Measurements from ENCODE around the gene GPHN. TPM values are rescaled to one million over a fixed set of nuclear protein-coding genes. Genes with fewer than 3 reads are reported as not detected.

The GPHN gene
- total RNA-seq, 1 donor, result 8.3 TPM

DNA sequence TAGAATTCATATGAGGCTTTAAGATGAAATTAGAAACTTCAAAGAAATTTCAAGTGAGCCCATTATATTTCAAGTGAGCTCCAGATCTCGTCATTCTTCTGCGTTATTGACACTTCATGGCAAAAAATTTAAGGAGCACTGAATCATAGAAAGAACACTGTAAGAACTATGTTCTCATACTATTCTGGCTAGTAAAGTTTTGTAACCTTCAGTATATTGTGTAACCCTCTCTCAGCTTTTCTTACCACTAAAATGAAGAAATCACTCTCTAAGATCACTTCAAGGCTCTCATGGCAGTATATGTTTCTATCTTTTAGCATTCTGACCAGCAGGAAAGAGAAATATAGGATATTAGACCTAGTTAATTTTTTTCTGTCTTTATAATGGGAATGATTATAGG lies 6.3 kb downstream of the GPHN start:
- DNase-seq (ENCODE audit: insufficient read length, low spot score, missing footprints), result no peak
- H3K4me1 ChIP-seq (ENCODE audit: insufficient read depth, low read length), result peaks cover 6% of the 10 kb centered on the region
- H3K4me2 ChIP-seq (ENCODE audit: insufficient read depth, low read length), result no peak overlapping the region
- H3K27me3 ChIP-seq (ENCODE audit: insufficient read depth, low read length), result no peaks in the 10 kb centered on the region
- no peak overlapping the region for H3K4me3 ChIP-seq (ENCODE audit: insufficient read depth, low read length)
- TF ChIP-seq, protein P1, sequence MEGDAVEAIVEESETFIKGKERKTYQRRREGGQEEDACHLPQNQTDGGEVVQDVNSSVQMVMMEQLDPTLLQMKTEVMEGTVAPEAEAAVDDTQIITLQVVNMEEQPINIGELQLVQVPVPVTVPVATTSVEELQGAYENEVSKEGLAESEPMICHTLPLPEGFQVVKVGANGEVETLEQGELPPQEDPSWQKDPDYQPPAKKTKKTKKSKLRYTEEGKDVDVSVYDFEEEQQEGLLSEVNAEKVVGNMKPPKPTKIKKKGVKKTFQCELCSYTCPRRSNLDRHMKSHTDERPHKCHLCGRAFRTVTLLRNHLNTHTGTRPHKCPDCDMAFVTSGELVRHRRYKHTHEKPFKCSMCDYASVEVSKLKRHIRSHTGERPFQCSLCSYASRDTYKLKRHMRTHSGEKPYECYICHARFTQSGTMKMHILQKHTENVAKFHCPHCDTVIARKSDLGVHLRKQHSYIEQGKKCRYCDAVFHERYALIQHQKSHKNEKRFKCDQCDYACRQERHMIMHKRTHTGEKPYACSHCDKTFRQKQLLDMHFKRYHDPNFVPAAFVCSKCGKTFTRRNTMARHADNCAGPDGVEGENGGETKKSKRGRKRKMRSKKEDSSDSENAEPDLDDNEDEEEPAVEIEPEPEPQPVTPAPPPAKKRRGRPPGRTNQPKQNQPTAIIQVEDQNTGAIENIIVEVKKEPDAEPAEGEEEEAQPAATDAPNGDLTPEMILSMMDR (IDR thresholded peaks at IDR 0.05; ENCODE audit: extremely low read depth, low read depth, low read length), result no peak
- no peak overlapping the region for H2AFZ ChIP-seq (ENCODE audit: low read length)
- H3K79me2 ChIP-seq (ENCODE audit: insufficient read depth, low read length), result peaks cover 20% of the 10 kb centered on the region
- no peaks in the 10 kb centered on the region for H3K36me3 ChIP-seq (ENCODE audit: insufficient read depth, low read length)
- no peaks in the 10 kb centered on the region for H3K9me3 ChIP-seq (ENCODE audit: low read depth, low read length)
- peaks cover 14% of the 10 kb centered on the region for H4K20me1 ChIP-seq (ENCODE audit: insufficient read depth, low read length)
- no peak overlapping the region for H3K27ac ChIP-seq (ENCODE audit: low read depth, low read length)

DNA sequence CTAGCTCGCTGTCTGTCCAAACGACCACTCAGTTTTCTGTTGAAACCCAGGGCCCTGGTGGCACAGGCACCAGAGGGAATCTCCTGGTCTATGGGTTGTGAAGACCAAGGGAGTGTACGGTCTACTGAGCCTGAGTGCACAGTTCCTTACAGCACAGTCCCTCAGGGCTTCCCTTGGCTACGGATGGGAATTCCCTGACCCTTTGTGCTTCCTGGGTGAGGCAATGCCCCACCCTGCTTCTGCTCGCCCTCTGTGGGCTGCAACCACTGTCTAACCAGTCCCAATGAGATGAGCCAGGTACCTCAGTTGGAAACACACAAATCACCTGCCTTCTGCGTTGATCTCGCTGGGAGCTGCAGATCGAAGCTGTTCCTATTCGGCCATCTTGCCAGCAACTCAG lies 22.6 kb downstream of the GPHN start:
- Histone ChIP-seq H3K36me3 (ENCODE audit: insufficient read depth, low read length) (no peaks in the 10 kb centered on the region), H4K20me1 (ENCODE audit: insufficient read depth, low read length) (no peaks in the 10 kb centered on the region), H3K27me3 (ENCODE audit: insufficient read depth, low read length) (no peaks in the 10 kb centered on the region), H3K4me3 (ENCODE audit: insufficient read depth, low read length) (no peak overlapping the region), H3K4me2 (ENCODE audit: insufficient read depth, low read length) (no peak overlapping the region), H3K4me1 (ENCODE audit: insufficient read depth, low read length) (no peaks in the 10 kb centered on the region), H3K79me2 (ENCODE audit: insufficient read depth, low read length) (peaks cover 3% of the 10 kb centered on the region), H3K27ac (ENCODE audit: low read depth, low read length) (no peak overlapping the region), H2AFZ (ENCODE audit: low read length) (no peak overlapping the region), H3K9me3 (ENCODE audit: low read depth, low read length) (no peaks in the 10 kb centered on the region)
- no peak for DNase-seq (ENCODE audit: insufficient read length, low spot score, missing footprints)
- TF ChIP-seq, protein P1 (IDR thresholded peaks at IDR 0.05; ENCODE audit: extremely low read depth, low read depth, low read length), result no peak

DNA sequence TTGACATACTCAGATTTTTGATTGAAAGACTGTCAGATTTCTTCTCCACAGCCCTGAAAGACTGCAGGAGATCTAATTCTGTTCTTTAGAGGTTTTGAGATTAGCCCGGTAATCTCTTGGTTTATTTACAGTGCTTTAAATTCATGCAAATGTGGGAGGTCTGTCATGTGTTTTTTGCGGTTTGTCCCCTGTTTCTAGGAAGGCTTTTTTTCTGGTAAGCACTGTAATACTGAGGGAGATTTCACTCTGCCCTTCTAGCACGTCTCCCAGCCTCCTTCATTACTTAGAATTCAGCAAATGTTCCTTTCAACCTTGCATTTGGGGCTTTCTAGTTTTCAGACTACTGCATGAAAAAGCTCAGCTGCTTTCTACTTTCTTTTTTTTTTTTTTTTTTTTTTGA lies 31.1 kb downstream of the GPHN start:
- Histone ChIP-seq H3K79me2 (ENCODE audit: insufficient read depth, low read length) (peaks cover 3% of the 10 kb centered on the region), H2AFZ (ENCODE audit: low read length) (no peak overlapping the region)
- TF ChIP-seq, protein P1 (IDR thresholded peaks at IDR 0.05; ENCODE audit: extremely low read depth, low read depth, low read length), result no peak

GRCh38 chr14:66540038-66540437 lies 32.1 kb downstream of the GPHN start:
- Histone ChIP-seq H3K9me3 (ENCODE audit: low read depth, low read length) (no peaks in the 10 kb centered on the region), H3K36me3 (ENCODE audit: insufficient read depth, low read length) (no peaks in the 10 kb centered on the region), H2AFZ (ENCODE audit: low read length) (no peak overlapping the region), H3K4me1 (ENCODE audit: insufficient read depth, low read length) (no peaks in the 10 kb centered on the region), H3K4me2 (ENCODE audit: insufficient read depth, low read length) (no peak overlapping the region), H4K20me1 (ENCODE audit: insufficient read depth, low read length) (peaks cover 7% of the 10 kb centered on the region), H3K27ac (ENCODE audit: low read depth, low read length) (no peak overlapping the region), H3K27me3 (ENCODE audit: insufficient read depth, low read length) (no peaks in the 10 kb centered on the region), H3K4me3 (ENCODE audit: insufficient read depth, low read length) (no peak overlapping the region), H3K79me2 (ENCODE audit: insufficient read depth, low read length) (peaks cover 3% of the 10 kb centered on the region)
- TF ChIP-seq, protein P1 (IDR thresholded peaks at IDR 0.05; ENCODE audit: extremely low read depth, low read depth, low read length), result no peak
- no peak for DNase-seq (ENCODE audit: insufficient read length, low spot score, missing footprints)

More for the DNA sequence above, 31.1 kb downstream of the GPHN start:
- Histone ChIP-seq H3K27ac (ENCODE audit: low read depth, low read length) (no peak overlapping the region), H3K27me3 (ENCODE audit: insufficient read depth, low read length) (no peaks in the 10 kb centered on the region), H3K4me2 (ENCODE audit: insufficient read depth, low read length) (no peak overlapping the region), H3K36me3 (ENCODE audit: insufficient read depth, low read length) (no peaks in the 10 kb centered on the region), H3K4me1 (ENCODE audit: insufficient read depth, low read length) (no peaks in the 10 kb centered on the region), H3K9me3 (ENCODE audit: low read depth, low read length) (no peaks in the 10 kb centered on the region), H4K20me1 (ENCODE audit: insufficient read depth, low read length) (peaks cover 7% of the 10 kb centered on the region), H3K4me3 (ENCODE audit: insufficient read depth, low read length) (no peak overlapping the region)
- DNase-seq (ENCODE audit: insufficient read length, low spot score, missing footprints), result no peak
